ENCODE measurements around the gene SMAD7. TPM values are rescaled to one million over a fixed set of nuclear protein-coding genes. Genes with fewer than 3 reads are reported as not detected.
A peak's percentile ranks its signal among the peaks of the same experiment; 100 is the strongest.

SMAD7 gene
- total RNA-seq, 4 donors from 2014 or later: 19.6 to 23.9 (median 20.7) TPM

DNA sequence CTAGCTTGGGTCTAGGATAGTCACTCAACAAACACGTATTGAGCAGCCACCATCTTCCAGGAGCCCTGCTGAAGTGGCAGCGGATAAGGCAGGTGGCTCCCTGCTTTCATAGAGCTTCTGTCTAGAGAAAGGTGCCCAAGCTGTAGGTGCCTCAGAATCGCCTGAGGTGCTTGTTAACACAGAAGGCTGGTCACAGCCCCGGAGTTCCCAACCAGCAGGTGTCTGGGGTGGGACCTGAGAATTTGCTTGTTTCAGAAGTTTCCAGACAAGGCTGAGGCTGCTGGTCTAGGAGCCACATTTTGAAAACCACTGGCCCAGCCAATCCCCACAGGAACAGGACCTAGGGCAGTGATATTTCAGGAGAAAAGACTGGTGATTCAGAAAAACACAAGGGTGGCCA lies 45.3 kb upstream of the SMAD7 start:
- no peak overlapping the region for H3K4me3 ChIP-seq (ENCODE audit: low read depth, poor library complexity, severe bottlenecking)
- 87 to 93% methylated on average over 4 of the region's 4 CpGs for WGBS, 2 donors
- no peak for TF ChIP-seq POLR2A (IDR thresholded peaks at IDR 0.05)
- TF ChIP-seq, protein P1, sequence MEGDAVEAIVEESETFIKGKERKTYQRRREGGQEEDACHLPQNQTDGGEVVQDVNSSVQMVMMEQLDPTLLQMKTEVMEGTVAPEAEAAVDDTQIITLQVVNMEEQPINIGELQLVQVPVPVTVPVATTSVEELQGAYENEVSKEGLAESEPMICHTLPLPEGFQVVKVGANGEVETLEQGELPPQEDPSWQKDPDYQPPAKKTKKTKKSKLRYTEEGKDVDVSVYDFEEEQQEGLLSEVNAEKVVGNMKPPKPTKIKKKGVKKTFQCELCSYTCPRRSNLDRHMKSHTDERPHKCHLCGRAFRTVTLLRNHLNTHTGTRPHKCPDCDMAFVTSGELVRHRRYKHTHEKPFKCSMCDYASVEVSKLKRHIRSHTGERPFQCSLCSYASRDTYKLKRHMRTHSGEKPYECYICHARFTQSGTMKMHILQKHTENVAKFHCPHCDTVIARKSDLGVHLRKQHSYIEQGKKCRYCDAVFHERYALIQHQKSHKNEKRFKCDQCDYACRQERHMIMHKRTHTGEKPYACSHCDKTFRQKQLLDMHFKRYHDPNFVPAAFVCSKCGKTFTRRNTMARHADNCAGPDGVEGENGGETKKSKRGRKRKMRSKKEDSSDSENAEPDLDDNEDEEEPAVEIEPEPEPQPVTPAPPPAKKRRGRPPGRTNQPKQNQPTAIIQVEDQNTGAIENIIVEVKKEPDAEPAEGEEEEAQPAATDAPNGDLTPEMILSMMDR (IDR thresholded peaks at IDR 0.05): no peak
- no peak for DNase-seq (ENCODE audit: low spot score in 2 of 2)
- intact Hi-C loops (cut with DNase I; ENCODE audit: low total_unique reads): no loop called here

DNA sequence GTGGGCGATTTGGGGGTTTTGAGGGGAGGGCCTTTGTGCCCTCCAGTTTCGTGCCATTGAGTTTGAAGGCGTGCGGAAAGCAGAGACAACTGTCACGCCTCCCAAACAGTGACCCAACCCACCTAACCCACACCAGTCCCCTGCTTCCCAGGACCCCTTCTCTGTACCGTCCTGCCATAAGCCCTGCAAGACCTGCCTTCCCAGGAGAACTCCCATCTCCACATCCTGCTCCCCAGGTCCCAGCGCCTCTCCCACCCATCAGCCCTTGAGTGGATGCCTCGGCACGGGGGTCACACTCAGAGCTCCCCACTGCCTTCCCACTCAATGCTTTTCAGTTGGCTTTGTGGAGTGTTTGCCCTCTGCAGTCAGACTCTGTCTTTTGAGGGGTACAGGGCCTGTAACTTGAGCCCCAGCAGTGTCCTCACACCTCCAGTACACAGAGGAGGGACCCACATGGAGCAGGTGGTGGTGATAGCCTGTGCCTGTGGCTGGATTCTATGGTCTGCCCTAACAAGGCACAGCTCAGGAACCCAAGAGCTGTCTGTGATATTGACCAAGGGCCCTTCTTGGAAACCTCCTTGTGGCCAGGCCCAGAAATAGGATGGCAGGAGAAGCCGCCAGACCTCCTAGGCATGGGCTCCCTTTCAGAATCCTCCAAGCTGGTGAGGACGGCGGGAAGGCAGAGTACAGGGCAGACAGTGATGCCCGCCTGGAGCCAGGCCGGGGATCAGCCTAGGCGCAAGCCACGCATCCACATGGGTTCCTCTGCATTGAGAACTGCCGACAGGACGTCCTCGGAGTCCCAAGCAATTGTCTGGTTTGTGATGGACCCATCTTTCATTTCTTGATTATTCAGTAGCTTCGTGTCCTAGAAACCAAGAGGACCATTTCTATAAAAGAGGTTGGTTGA lies 44.4 kb upstream of the SMAD7 start:
- H3K4me3 ChIP-seq (ENCODE audit: low read depth, poor library complexity, severe bottlenecking): no peak overlapping the region
- 93 to 96% methylated on average over 20 of the region's 20 CpGs for WGBS, 2 donors
- intact Hi-C loops (cut with DNase I; ENCODE audit: low total_unique reads): no loop called here
- no peak for DNase-seq (ENCODE audit: low spot score in 2 of 2)
- TF ChIP-seq, protein P1 (IDR thresholded peaks at IDR 0.05): no peak
- no peak for TF ChIP-seq POLR2A (IDR thresholded peaks at IDR 0.05)

DNA sequence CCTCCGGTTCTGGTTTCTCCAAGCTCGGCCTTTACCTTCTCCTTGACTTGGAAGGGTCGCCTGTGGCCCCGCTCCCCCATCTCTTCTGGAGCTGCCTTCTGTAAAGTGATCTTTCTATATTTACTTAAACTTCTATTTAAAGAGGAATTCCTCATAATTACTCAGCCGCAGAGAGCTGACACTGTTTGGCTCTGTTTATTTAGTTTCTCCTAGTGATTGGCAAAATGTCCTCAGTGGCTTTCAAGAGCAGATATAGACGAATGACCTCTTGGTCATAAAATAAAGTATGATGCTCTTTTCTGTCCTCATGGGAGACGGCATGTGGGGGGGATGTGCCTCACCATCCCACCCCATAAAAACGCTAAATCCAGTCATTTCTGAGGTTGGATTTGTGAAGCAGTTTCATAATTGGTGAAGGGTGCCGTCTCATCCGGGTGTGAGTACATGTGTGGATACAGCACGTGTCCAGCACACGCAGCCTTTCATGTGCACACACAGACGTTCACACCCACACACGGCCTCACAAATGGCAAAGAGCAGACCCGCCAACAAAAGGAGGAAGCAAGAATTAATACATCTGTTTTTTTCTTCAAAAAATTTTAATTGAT lies 43.4 kb upstream of the SMAD7 start:
- WGBS, 2 donors: 19 to 23% methylated on average over 15 of the region's 15 CpGs
- no peak for DNase-seq (ENCODE audit: low spot score in 2 of 2)
- TF ChIP-seq POLR2A (IDR thresholded peaks at IDR 0.05): no peak
- TF ChIP-seq, protein P1 (IDR thresholded peaks at IDR 0.05): no peak
- intact Hi-C loops (cut with DNase I; ENCODE audit: low total_unique reads): no loop called here
- H3K4me3 ChIP-seq (ENCODE audit: low read depth, poor library complexity, severe bottlenecking): no peak overlapping the region

DNA sequence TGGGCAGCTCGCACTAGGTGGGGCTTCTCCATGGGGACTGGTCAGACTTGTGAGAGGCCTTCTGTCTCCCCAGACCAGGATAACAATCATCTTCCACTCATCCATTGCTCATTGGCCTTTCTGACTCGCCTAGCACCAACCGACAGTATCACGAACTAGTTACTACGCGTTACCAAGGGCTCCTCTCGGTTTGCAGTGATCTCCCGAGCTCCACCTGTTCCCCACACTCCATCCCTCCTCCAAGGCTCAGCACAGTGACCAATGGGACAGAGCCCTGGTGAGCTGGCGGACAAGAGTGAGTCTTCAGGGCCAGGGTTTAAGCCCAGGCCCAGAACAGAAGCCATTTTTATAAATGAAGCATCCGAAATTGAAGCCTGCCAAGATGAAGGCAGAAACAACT lies 42.8 kb upstream of the SMAD7 start:
- no peak for DNase-seq (ENCODE audit: low spot score in 2 of 2)
- intact Hi-C loops (cut with DNase I; ENCODE audit: low total_unique reads): no loop called here
- WGBS, 2 donors: 65 to 74% methylated on average over 10 of the region's 10 CpGs
- H3K4me3 ChIP-seq (ENCODE audit: low read depth, poor library complexity, severe bottlenecking): no peak overlapping the region
- TF ChIP-seq, protein P1 (IDR thresholded peaks at IDR 0.05): no peak
- no peak for TF ChIP-seq POLR2A (IDR thresholded peaks at IDR 0.05)

DNA sequence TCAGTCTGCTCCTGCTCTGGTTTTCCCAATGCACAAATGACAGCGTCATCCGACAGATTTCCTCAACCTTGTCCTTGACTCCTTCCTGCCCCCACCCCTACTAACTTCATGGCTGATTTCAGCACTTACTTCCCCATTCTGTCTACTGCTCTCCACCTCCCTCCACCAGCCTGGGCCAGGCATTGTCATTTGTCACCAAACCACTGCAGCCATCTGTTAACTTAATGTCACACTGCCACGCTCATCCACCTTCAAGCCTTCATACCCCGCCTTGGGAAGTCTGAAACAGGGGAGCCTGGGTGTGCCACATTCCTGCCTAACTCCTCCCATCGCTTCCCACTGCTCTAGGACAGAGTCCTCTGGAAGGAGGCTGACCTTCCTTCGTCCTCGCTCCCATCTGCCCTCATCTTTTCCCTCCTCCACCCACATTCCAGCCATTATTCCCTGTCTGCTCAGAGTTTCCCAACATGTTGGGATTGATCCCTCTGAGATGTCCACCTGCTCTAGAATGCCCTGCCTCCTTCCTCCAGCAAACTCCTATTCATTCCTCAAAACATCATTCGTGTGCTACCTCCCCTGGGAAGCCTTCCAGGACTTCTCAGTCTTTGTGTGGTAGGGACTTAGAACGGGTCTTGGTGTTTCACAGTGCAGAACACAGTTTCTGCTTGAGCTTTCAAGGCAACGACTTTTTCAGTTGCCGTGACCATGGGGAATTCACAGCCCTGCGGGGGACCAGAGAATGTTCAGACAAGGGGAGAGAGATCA lies 42.2 kb upstream of the SMAD7 start:
- WGBS, 2 donors: 91 to 93% methylated on average over 12 of the region's 12 CpGs
- no peak overlapping the region for H3K4me3 ChIP-seq (ENCODE audit: low read depth, poor library complexity, severe bottlenecking)
- TF ChIP-seq, protein P1 (IDR thresholded peaks at IDR 0.05): no peak
- TF ChIP-seq POLR2A (IDR thresholded peaks at IDR 0.05): no peak
- peak in 1 of 2 donors; percentile 51 for DNase-seq (ENCODE audit: low spot score in 2 of 2)
- intact Hi-C loops (cut with DNase I; ENCODE audit: low total_unique reads): no loop called here

Measured in lower leg skin (tissue), 4 donors.